ENCODE results near the gene ZMIZ2. TPM values are rescaled to one million over a fixed set of nuclear protein-coding genes. Genes with fewer than 3 reads are reported as not detected.
"Not testable (repeated sequence)": the region's sequence is repeated elsewhere in the genome, so short reads cannot be mapped to it uniquely, and the experiment has no call there.

Gene ZMIZ2
- polyA plus RNA-seq, 3 donors, result 1.9 to 72.8 (median 3.3) TPM

DNA sequence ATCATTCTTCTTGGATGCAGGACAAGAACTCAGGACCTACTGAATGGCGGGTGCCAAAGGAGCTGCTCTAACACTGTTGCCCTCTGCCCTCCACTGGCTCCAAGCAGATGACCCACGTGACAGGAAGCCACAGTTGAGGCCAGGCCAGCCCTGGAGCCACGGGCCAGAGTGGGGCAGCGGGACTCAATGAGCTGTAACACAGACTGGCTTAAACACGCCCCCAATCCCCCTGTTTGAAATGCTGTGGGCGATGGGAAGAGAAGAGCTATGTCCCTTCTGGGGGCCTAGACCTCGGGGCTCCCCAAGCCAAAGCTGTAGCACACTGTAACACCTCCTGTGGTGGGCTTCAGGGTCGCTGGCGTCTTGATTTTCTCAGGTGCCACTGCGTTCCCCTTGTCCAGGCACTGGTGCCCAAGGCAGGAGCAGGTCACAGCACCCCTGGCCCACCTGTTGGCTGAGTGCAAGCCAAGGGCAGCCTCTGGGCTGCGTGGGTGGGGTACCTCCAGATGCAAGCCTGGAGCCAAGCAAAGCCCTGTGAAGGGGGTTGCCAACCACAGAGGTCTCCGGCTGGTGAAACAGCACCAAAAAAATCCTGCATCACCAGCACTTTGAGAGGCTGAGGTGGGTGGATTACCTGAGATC lies 18.6 kb upstream of the ZMIZ2 start:
- peaks cover 0 to 5% (median 0%) of the 10 kb centered on the region in 7 donors for H3K9me3 Mint-ChIP-seq
- intact Hi-C loops (cut with micrococcal nuclease), result no loop called here
- peak overlapping the region; percentile 36 for H2AFZ ChIP-seq (ENCODE audit: insufficient read depth, low read depth, low read length, poor library complexity, severe bottlenecking)
- no peak overlapping the region for H3K4me3 ChIP-seq (replicated peaks in 1 of 3; ENCODE audit: low read depth in 2 of 3, low read length in 3 of 3)
- H3K9ac ChIP-seq (ENCODE audit: insufficient read depth, low read length, poor library complexity, severe bottlenecking), result no peak overlapping the region
- DNase-seq, result no peak
- H3K4me1 ChIP-seq (ENCODE audit: control insufficient read depth in 1 of 2, insufficient read depth in 2 of 2, low read length in 2 of 2), result peaks cover 6 to 14% of the 10 kb centered on the region in 2 donors
- H3K4me2 ChIP-seq (replicated peaks; ENCODE audit: extremely low read depth, low read length, poor library complexity, severe bottlenecking), result no peak overlapping the region
- WGBS (ENCODE audit: insufficient coverage), result 84% methylated on average over 10 of the region's 12 CpGs
- no peaks in the 10 kb centered on the region for H3K79me2 ChIP-seq (ENCODE audit: insufficient read depth, low read length)
- peaks cover 0 to 1% (median 0%) of the 10 kb centered on the region in 3 donors for H3K27me3 Mint-ChIP-seq (ENCODE audit: low read depth in 3 of 3)
- H3K27me3 ChIP-seq (ENCODE audit: control insufficient read depth in 2 of 2, insufficient read depth in 2 of 2, low read length in 2 of 2), result no peaks in the 10 kb centered on the region
- H3K36me3 ChIP-seq (replicated peaks in 1 of 2; ENCODE audit: control insufficient read depth in 1 of 2, insufficient read depth in 2 of 2, low read length in 2 of 2), result no peaks in the 10 kb centered on the region
- no peaks in the 10 kb centered on the region for H3K36me3 Mint-ChIP-seq
- H3K27ac Mint-ChIP-seq, result no peak overlapping the region
- no peak overlapping the region for H3K27ac ChIP-seq (ENCODE audit: low read depth in 1 of 2, low read length in 2 of 2)
- H4K20me1 ChIP-seq (ENCODE audit: insufficient read depth, low read length), result no peaks in the 10 kb centered on the region
- no peak overlapping the region for H3K4me3 Mint-ChIP-seq
- TF ChIP-seq, protein P1, sequence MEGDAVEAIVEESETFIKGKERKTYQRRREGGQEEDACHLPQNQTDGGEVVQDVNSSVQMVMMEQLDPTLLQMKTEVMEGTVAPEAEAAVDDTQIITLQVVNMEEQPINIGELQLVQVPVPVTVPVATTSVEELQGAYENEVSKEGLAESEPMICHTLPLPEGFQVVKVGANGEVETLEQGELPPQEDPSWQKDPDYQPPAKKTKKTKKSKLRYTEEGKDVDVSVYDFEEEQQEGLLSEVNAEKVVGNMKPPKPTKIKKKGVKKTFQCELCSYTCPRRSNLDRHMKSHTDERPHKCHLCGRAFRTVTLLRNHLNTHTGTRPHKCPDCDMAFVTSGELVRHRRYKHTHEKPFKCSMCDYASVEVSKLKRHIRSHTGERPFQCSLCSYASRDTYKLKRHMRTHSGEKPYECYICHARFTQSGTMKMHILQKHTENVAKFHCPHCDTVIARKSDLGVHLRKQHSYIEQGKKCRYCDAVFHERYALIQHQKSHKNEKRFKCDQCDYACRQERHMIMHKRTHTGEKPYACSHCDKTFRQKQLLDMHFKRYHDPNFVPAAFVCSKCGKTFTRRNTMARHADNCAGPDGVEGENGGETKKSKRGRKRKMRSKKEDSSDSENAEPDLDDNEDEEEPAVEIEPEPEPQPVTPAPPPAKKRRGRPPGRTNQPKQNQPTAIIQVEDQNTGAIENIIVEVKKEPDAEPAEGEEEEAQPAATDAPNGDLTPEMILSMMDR (IDR thresholded peaks at IDR 0.05), result no peak
- H3K4me1 Mint-ChIP-seq, result peaks cover 11% of the 10 kb centered on the region
- H3K9me3 ChIP-seq (replicated peaks in 1 of 2; ENCODE audit: control insufficient read depth in 1 of 2, insufficient read depth in 1 of 2, low read length in 2 of 2), result no peaks in the 10 kb centered on the region

DNA sequence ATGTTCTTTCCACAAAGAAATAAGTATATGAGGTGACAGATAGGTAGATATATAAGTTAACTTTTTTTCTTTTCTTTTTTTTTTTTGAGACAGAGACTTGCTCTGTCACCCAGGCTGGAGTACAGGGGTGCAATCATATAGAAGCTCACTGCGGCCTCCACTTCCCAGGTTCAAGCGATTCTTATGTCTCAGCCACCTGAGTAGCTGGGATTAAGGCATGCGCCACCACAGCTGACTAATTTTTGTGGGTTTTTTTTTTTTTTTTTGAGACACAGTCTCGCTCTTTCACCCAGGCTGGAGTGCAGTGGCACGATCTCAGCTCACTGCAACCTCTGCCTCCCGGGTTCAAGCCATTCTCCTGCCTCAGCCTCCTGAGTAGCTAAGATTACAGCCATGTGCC lies 15.7 kb upstream of the ZMIZ2 start:
- H3K36me3 ChIP-seq (replicated peaks in 1 of 2; ENCODE audit: control insufficient read depth in 1 of 2, insufficient read depth in 2 of 2, low read length in 2 of 2); H3K27me3 Mint-ChIP-seq (ENCODE audit: low read depth in 3 of 3); H3K27ac Mint-ChIP-seq; H3K4me3 ChIP-seq (replicated peaks in 1 of 3; ENCODE audit: low read depth in 2 of 3, low read length in 3 of 3); H3K9me3 Mint-ChIP-seq; H3K4me3 Mint-ChIP-seq; H4K20me1 ChIP-seq (ENCODE audit: insufficient read depth, low read length); H3K9me3 ChIP-seq (replicated peaks in 1 of 2; ENCODE audit: control insufficient read depth in 1 of 2, insufficient read depth in 1 of 2, low read length in 2 of 2); H2AFZ ChIP-seq (ENCODE audit: insufficient read depth, low read depth, low read length, poor library complexity, severe bottlenecking); H3K36me3 Mint-ChIP-seq; DNase-seq; intact Hi-C loops (cut with micrococcal nuclease); H3K4me2 ChIP-seq (replicated peaks; ENCODE audit: extremely low read depth, low read length, poor library complexity, severe bottlenecking); H3K9ac ChIP-seq (ENCODE audit: insufficient read depth, low read length, poor library complexity, severe bottlenecking); H3K79me2 ChIP-seq (ENCODE audit: insufficient read depth, low read length); H3K27me3 ChIP-seq (ENCODE audit: control insufficient read depth in 2 of 2, insufficient read depth in 2 of 2, low read length in 2 of 2); H3K27ac ChIP-seq (ENCODE audit: low read depth in 1 of 2, low read length in 2 of 2): not testable (repeated sequence)
- peaks cover 11% of the 10 kb centered on the region for H3K4me1 Mint-ChIP-seq
- WGBS (ENCODE audit: insufficient coverage), result 94% methylated on average over 6 of the region's 6 CpGs
- H3K4me1 ChIP-seq (ENCODE audit: control insufficient read depth in 1 of 2, insufficient read depth in 2 of 2, low read length in 2 of 2), result peaks cover 4 to 13% of the 10 kb centered on the region in 2 donors
